HG03066 (cell line): ENCODE data around the gene LAMB4.

Experiments used
- ATAC-seq: cut with Tn5 transposase; IDR thresholded peaks from one replicate; pipeline ENCODE4 v1.9.1; 2021; ENCODE audit warnings: low read depth; ENCODE audit not compliant: unreplicated experiment

LAMB4 gene

DNA sequence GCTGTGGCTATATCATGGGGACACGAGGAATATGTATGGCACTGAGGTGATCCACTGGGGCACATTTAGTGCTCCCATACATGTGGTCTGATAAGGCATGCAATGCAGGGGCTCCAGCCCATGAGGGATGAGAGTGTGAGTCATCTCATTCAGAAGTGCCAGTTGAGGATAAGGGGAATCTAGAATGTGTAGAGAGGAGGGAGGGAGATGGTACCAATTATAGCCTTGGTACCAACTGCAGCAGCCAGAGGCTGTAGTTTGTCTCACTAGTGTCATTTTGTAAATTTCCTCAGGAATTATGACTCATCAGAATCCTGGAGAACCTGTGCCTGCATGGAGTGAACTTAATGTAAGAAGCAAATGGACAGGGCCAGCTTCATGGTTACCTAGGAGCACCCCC, 46.2 kb downstream of the LAMB4 start:
- no peak for ATAC-seq

DNA sequence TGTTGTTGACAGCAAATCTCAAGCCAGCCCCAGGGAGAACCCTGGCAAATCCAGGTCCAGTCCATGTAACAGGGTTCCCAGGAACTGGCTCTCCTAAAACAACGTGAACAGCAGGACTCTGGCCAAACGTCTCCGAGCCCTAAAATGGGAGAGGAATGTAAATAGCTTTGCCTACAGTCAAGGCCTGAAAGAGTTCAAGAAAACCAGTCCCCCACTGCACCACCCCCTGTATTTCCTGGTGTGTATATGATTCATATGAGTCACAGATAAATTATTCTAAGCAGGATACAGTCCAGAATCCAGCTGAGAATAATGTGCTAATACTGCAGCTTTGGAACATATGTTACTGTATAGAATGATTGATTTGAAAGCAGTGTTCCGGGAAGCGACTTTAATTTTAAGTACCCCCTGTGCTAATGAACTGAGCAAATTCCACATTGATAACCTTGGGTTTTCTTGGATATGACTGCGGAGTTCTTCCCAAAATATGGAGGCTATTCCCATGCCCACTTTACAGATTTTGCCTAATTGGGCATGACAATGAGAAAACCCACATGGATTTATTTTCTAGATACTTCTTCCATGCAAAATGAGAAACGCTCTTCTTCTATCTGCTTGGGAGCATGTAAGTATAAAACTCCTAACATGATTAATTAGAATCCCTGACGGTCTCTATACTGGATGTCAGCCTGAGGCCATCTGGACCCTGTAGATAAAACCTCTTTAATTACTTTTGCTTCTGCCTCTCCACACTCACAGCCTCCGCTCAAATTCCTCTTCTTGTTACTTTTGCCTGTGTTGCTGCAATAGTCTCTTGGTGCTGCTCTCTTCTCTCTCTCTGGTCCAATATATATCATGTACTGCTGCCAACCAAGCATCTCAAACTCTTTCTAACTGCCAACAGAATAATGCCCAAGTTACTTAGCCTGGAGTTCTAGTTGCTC, 50.2 kb downstream of the LAMB4 start:
- ATAC-seq = no peak

GRCh38 chr7:108079276-108079647, 50.9 kb downstream of the LAMB4 start:
- no peak for ATAC-seq

- ATAC-seq = no peak
Measured at GRCh38 chr7:108078691-108079090, 51.5 kb downstream of the LAMB4 start.

- no peak for ATAC-seq
Measured at GRCh38 chr7:108078211-108078673, 51.9 kb downstream of the LAMB4 start.

GRCh38 chr7:108077709-108078108, 52.5 kb downstream of the LAMB4 start:
- ATAC-seq = no peak

DNA sequence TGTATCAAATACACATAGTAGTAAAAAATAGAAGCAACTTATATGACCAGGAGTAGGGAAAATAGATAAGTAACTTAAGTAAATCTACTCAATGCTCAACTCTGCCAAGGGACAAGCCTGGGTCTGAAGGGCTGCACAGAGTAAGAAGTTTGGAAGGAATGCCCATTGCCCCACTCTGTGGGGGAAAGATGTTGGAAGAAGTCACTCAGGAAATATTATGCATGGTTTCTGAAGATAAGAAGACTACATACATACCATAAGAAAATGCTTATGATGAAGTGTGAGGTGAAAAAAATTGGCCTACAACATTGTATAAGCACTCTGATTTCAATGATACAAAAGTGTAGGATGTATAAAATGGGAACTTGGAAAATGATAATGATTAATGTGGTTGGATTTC, 54.0 kb downstream of the LAMB4 start:
- ATAC-seq = no peak

- no peak for ATAC-seq
Measured at GRCh38 chr7:108073305-108074070, 56.7 kb downstream of the LAMB4 start.

- ATAC-seq = no peak
Measured at GRCh38 chr7:108072739-108073138, 57.4 kb downstream of the LAMB4 start.

- ATAC-seq = no peak
Measured at GRCh38 chr7:108072116-108072515, 58.0 kb downstream of the LAMB4 start.

- ATAC-seq = no peak
Measured at GRCh38 chr7:108071551-108071950, 58.6 kb downstream of the LAMB4 start.

DNA sequence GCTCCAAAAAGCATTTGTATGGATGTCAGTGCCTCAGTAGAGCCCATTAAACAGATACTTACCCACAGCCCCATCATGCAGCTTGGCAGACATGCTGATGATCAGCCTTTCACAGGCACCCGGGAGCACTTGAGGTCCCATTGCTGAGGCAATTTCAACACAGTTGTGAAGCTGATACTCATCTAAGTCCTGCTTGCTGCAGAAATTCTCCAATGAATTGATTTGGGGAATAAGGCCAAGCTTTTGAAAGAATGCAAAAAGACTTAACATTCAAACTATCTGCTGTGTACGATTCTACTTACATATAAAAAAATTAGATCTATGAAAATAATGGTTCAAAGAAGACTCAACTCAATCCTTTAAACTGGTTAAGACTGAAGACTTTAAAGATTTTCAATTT, 60.5 kb downstream of the LAMB4 start:
- ATAC-seq = no peak

DNA sequence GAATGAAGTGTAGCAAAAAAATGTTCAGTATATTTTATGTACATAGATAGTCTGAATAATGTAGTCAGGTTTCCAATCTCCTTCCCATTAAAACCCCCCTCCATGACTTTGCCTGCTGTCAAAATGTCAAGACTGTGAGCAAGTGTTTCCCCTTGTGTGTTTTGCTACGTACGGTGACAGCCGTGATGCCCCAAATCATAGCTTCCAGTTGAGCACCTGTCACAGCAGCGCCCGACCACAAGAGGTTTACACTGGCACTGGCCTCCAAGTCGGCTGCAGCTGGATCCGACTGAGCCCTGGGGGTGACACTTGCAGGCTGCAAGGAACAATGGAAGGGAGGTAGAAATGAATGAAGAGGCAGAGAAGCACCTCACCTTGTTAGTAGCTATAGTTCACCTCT, 62.3 kb downstream of the LAMB4 start:
- ATAC-seq = no peak

DNA sequence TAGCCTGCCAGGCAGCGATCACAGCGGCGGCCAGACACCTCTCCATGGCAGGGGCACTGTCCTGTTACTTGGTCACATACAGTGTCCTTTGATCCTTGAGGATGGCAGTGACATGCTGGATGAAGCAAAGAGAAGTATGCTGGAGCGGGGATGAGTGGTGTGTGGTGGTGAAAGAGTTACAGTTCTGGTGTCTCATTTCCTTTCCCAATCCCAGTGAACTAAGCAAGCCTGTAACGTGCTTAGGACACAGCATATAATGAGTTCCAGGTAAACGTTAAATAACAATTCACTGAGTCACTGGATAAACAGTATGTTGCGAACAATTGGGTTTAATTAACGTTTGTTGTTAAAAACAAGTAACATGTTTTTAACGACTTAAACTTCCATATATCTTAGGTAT, 63.7 kb downstream of the LAMB4 start:
- no peak for ATAC-seq

- ATAC-seq = peak; percentile 76
Measured at GRCh38 chr7:108063520-108063933, 66.6 kb downstream of the LAMB4 start.

GRCh38 chr7:108062250-108063014, 67.7 kb downstream of the LAMB4 start:
- ATAC-seq = no peak

DNA sequence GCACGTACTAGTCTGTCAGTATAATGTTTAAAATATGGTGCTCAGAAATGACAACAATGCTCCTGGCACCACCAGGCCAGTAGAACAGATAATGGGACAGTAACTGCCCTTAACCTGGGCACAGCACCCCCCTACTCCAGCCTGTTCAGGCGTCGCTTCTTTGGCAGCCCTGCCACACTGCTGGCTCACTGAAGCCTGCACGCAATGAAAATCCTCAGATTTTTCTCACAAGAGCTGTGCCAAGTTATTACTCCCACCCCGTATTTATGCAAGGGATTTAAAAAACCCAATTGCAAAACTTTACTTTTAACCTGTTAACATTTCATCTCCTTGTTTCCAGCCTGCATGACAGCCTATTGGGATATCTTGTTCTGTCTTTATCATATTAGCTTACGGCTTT, 70.6 kb downstream of the LAMB4 start:
- no peak for ATAC-seq

DNA sequence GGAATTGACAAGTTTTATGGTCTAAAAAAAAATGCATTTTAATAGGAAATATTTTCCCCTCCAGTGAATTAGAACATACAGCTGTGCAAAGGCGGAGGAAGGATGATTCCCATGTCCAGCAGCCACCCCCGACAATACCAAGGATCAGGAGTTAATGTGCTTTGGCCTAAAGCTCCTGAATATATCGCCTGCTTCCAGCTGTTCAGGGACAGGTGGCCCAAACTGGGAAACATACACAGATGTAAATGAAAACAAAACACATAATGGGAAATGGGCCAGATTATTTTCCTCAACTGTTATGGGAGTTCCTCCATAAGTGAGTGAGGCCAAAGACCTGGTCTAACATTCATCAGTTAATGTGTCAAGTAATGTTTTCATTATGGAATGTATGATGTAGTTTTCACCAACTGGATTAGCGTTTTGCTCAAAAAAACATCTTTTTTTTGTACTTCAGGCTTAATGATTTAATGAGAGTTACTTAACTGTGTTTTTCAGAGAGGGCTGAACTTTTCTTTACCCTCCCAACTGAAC, 72.1 kb downstream of the LAMB4 start:
- ATAC-seq = no peak

DNA sequence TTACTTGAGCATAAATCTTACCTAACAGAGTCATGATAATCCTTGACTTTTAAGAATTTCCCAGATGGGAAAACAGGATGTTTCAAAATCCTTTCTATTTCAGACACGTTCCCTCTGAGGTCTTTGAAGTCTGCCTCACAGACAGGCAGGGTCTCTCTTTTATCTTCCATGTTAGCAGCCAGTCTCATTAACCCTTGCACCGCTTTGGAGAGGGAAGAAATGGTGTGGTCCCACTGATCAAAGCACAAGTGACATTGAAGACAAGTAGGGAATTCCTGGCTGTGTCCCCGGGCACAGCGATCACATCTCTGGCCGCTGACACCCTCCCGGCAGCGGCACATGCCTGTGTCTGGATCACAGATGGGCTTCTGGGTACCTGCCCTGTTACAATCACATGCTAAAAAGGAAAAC, 74.5 kb downstream of the LAMB4 start:
- ATAC-seq = no peak

DNA sequence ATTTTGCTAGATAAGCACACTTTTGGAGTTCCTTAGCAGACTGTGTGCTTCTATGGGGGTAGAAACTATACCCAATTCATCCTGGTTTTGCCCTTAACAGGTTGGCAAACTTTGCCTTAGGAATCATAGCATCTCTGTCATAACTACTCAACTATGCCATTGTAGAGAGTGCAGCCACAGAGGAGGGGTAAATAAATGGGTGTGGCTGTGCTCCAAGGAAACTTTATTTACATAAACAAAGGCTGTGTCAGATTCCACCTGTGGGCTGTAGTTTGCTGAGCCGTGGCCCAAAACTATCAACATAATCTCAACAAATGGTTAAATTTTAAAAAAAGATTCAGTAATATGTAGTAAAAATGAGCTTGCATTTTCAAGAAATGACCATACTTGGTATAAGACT, 75.6 kb downstream of the LAMB4 start:
- no peak for ATAC-seq

DNA sequence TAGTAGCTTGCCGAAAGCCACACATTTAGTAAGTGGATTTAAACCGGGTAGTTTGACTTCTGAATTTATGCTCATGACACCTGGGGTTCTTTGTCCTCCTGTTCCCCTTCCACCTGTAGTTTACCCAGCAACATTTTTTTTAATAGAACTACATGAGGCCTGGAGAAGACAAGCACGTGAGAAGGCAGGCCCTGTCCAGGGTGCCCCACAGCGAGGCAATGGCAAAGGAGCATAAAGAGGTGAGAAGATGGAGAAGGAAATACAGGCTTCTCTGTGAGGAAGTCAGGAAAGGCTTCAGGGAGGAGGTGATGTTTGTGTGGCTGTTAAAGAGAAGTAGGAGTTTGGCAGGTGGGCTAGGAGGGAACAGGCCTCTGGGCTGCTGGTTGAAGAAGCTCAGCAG, 76.9 kb downstream of the LAMB4 start:
- ATAC-seq = no peak
